Activated CD8-positive, alpha-beta T cell treated with anti-CD3 and anti-CD28 coated beads for 36 hours (primary cell): ENCODE measurements around the gene DIPK1A. TPM values are rescaled to one million over a fixed set of nuclear protein-coding genes. Genes with fewer than 3 reads are reported as not detected.

Source experiments
- ATAC-seq: fragments of 200-7000 bp; cut with Tn5 transposase; one replicate; pipeline ENCODE4 v1.10.0; 2021; ENCODE audit warnings: mild to moderate bottlenecking, moderate library complexity
- CTCF ChIA-PET: fragments of 350-600 bp; sonication (Branson Sonifier 250); formaldehyde crosslinking; loops from one replicate; lab custom pipeline; 2021; ENCODE audit warnings: antibody characterized with exemption; lab: Charles Lee
- POLR2A ChIA-PET: fragments of 350-600 bp; sonication (Branson Sonifier 250); formaldehyde crosslinking; loops from one replicate; lab custom pipeline; 2021; ENCODE audit warnings: antibody characterized with exemption; lab: Charles Lee
- DNase-seq: peaks from one replicate; pipeline ENCODE4 v3.0.0-alpha.2; 2020
- H3K27ac Mint-ChIP-seq: one replicate; pipeline ENCODE4 v1.8.0; 2021; ENCODE audit warnings: mild to moderate bottlenecking, mixed read lengths
- H3K27me3 Mint-ChIP-seq: one replicate; pipeline ENCODE4 v1.8.0; 2021; ENCODE audit warnings: mixed read lengths
- H3K36me3 Mint-ChIP-seq: one replicate; pipeline ENCODE4 v1.8.0; 2021; ENCODE audit warnings: low read depth, mixed read lengths
- H3K4me1 Mint-ChIP-seq: one replicate; pipeline ENCODE4 v1.8.0; 2021; ENCODE audit warnings: low read depth, mixed read lengths
- H3K4me3 Mint-ChIP-seq: one replicate; pipeline ENCODE4 v1.8.0; 2021; ENCODE audit warnings: mild to moderate bottlenecking, moderate library complexity, mixed read lengths
- H3K9me3 Mint-ChIP-seq: one replicate; pipeline ENCODE4 v1.8.0; 2021; ENCODE audit warnings: mixed read lengths
- CTCF ChIP-seq: fragments of 200-600 bp; IDR thresholded peaks from one replicate; pipeline ENCODE4 v1.8.0; 2022; ENCODE audit warnings: antibody characterized with exemption, mild to moderate bottlenecking
- intact Hi-C: fragments of 100-400 bp; cut with micrococcal nuclease; formaldehyde crosslinking; loops from one replicate; pipeline ENCODE4 v1.10.0; 2022
- total RNA-seq, 2 experiments: library from RNA; stranded (reverse); gene quantifications; one replicate each; pipeline ENCODE4 v1.2.3, GENCODE V29; 2021

DIPK1A gene
- total RNA-seq, 2 experiments from 2014 or later, result 8.1 to 9.0 TPM

- Mint-ChIP-seq H3K4me1 (peaks cover 24% of the 10 kb centered on the region), H3K27me3 (no peaks in the 10 kb centered on the region), H3K9me3 (no peaks in the 10 kb centered on the region), H3K4me3 (no peak overlapping the region), H3K36me3 (peaks cover 11% of the 10 kb centered on the region), H3K27ac (no peak overlapping the region)
- intact Hi-C loops, result no loop called here
- ChIA-PET CTCF (interaction anchor here (1.0 to 2.4 kb wide), 2 partner anchors 19 to 70 kb away, joined by 3 to 8 read pairs; no protein-coding TSS in a partner anchor), POLR2A (interaction anchor here (0.5 kb wide), 1 partner anchor 51 kb away, joined by 3 read pairs; no protein-coding TSS in a partner anchor)
- DNase-seq, result no peak
- TF ChIP-seq CTCF, result peak; percentile 30
- ATAC-seq, result no peak
These were observed 33.4 kb downstream of the DIPK1A start for GRCh38 chr1:92927870-92928269.

GRCh38 chr1:92926873-92927272, 34.4 kb downstream of the DIPK1A start:
- Mint-ChIP-seq H3K27ac (no peak overlapping the region), H3K36me3 (peaks cover 14% of the 10 kb centered on the region), H3K27me3 (no peaks in the 10 kb centered on the region), H3K4me1 (peaks cover 24% of the 10 kb centered on the region), H3K9me3 (no peaks in the 10 kb centered on the region), H3K4me3 (no peak overlapping the region)
- intact Hi-C loops, result no loop called here
- ChIA-PET CTCF (interaction anchor here (0.9 to 2.4 kb wide), 4 partner anchors 33 to 116 kb away, joined by 3 to 8 read pairs (median 4); no protein-coding TSS in a partner anchor), POLR2A (no interaction called here)
- ATAC-seq, result no peak
- TF ChIP-seq CTCF, result no peak
- no peak for DNase-seq

- ChIA-PET CTCF (interaction anchor here (1.2 kb wide), 1 partner anchor 41 kb away, joined by 3 read pairs; no protein-coding TSS in a partner anchor), POLR2A (no interaction called here)
- Mint-ChIP-seq H3K9me3 (peaks cover 2% of the 10 kb centered on the region), H3K4me1 (peaks cover 13% of the 10 kb centered on the region), H3K27ac (no peak overlapping the region), H3K36me3 (peaks cover 28% of the 10 kb centered on the region), H3K4me3 (no peak overlapping the region), H3K27me3 (no peaks in the 10 kb centered on the region)
- DNase-seq (no peak), ATAC-seq (no peak)
- no peak for TF ChIP-seq CTCF
- intact Hi-C loops, result no loop called here
These were observed 36.8 kb downstream of the DIPK1A start for GRCh38 chr1:92924501-92924900.

GRCh38 chr1:92923664-92924063, 37.6 kb downstream of the DIPK1A start:
- Mint-ChIP-seq H3K27ac (no peak overlapping the region), H3K9me3 (peaks cover 2% of the 10 kb centered on the region), H3K4me1 (peaks cover 8% of the 10 kb centered on the region), H3K36me3 (peaks cover 28% of the 10 kb centered on the region), H3K4me3 (no peak overlapping the region), H3K27me3 (no peaks in the 10 kb centered on the region)
- ATAC-seq, result no peak
- DNase-seq, result no peak
- CTCF ChIA-PET, result no interaction called here
- POLR2A ChIA-PET, result no interaction called here
- TF ChIP-seq CTCF, result no peak
- intact Hi-C loops, result no loop called here

- ChIA-PET CTCF (interaction anchor here (1.0 to 1.4 kb wide), 2 partner anchors 63 kb away, joined by 3 to 4 read pairs; no protein-coding TSS in a partner anchor), POLR2A (interaction anchor here (1.4 kb wide), 1 partner anchor 38 kb away, joined by 3 read pairs; no protein-coding TSS in a partner anchor)
- DNase-seq, result no peak
- Mint-ChIP-seq H3K36me3 (peaks cover 29% of the 10 kb centered on the region), H3K9me3 (peaks cover 2% of the 10 kb centered on the region), H3K4me3 (no peak overlapping the region), H3K27ac (peak overlapping the region; percentile 16), H3K27me3 (no peaks in the 10 kb centered on the region), H3K4me1 (peaks cover 7% of the 10 kb centered on the region)
- no peak for TF ChIP-seq CTCF
- ATAC-seq, result no peak
- intact Hi-C loops, result no loop called here
These were observed 38.8 kb downstream of the DIPK1A start for GRCh38 chr1:92922356-92923035.
